Colonic mucosa (tissue), 4 donors: ENCODE data around the gene CLSTN1. TPM values are rescaled to one million over a fixed set of nuclear protein-coding genes. Genes with fewer than 3 reads are reported as not detected.

Source experiments
- DNase-seq: peaks from one replicate; pipeline ENCODE4 v3.0.0-alpha.2; 2020
- H3K27ac ChIP-seq: fragments of 200-600 bp; one replicate; pipeline ENCODE4 v1.8.0; 2021
- H3K27me3 ChIP-seq: fragments of 200-600 bp; one replicate; pipeline ENCODE4 v1.8.0; 2021
- H3K36me3 ChIP-seq: fragments of 200-600 bp; one replicate; pipeline ENCODE4 v1.8.0; 2021
- H3K4me1 ChIP-seq: fragments of 200-600 bp; one replicate; pipeline ENCODE4 v1.8.0; 2021; ENCODE audit warnings: mild to moderate bottlenecking
- H3K4me3 ChIP-seq: fragments of 200-600 bp; one replicate; pipeline ENCODE4 v1.8.0; 2021
- H3K9ac ChIP-seq, 2 donors: one replicate each; pipeline ENCODE4 v1.7.0; 2013; ENCODE audit warnings: control low read depth in 2 of 2, low read depth in 2 of 2, low read length in 2 of 2
- H3K9me3 ChIP-seq: fragments of 200-600 bp; one replicate; pipeline ENCODE4 v1.8.0; 2021
- CTCF ChIP-seq: fragments of 200-600 bp; IDR thresholded peaks from one replicate; pipeline ENCODE4 v1.8.0; 2022; ENCODE audit warnings: antibody characterized with exemption, mild to moderate bottlenecking
- intact Hi-C: fragments of 100-400 bp; cut with DNase I; formaldehyde crosslinking; loops from one replicate; pipeline ENCODE4 v1.14.1; 2022
- total RNA-seq, 2 donors: library from RNA; stranded (reverse); fragmentation: NEBNext Ultra II Directional in 1 of 2; extraction: Animal tissue kit (Norgen Biotek cat#: 25700) in 1 of 2; gene quantifications; one replicate each; pipeline ENCODE4 v1.2.1, GENCODE V29; 2021
- donor health status: healthy.
- donor health status: DM: no; HTN: no; CAD: no.
- donor health status: DM: no; HTN: no; CAD: no.

Gene CLSTN1
- total RNA-seq, 2 donors from 2014 or later = 215 to 226 TPM

GRCh38 chr1:9737057-9737456, 86.7 kb downstream of the CLSTN1 start:
- intact Hi-C loops = no loop called here
- TF ChIP-seq CTCF = no peak
- H3K4me1 ChIP-seq = no peaks in the 10 kb centered on the region
- no peak overlapping the region for H3K4me3 ChIP-seq
- no peak overlapping the region for H3K27ac ChIP-seq
- no peaks in the 10 kb centered on the region for H3K27me3 ChIP-seq
- peaks cover 39% of the 10 kb centered on the region for H3K36me3 ChIP-seq
- no peak overlapping the region for H3K9ac ChIP-seq
- no peak for DNase-seq
- no peaks in the 10 kb centered on the region for H3K9me3 ChIP-seq

- no peak for DNase-seq
- H3K4me1 ChIP-seq = no peaks in the 10 kb centered on the region
- H3K27me3 ChIP-seq = no peaks in the 10 kb centered on the region
- intact Hi-C loops = no loop called here
- H3K9me3 ChIP-seq = no peaks in the 10 kb centered on the region
- no peak overlapping the region for H3K4me3 ChIP-seq
- no peak for TF ChIP-seq CTCF
- H3K27ac ChIP-seq = no peak overlapping the region
- H3K9ac ChIP-seq = no peak overlapping the region
- H3K36me3 ChIP-seq = peaks cover 42% of the 10 kb centered on the region
These were observed 87.5 kb downstream of the CLSTN1 start for GRCh38 chr1:9736241-9736640.

- H3K36me3 ChIP-seq = peaks cover 45% of the 10 kb centered on the region
- intact Hi-C loops = no loop called here
- no peaks in the 10 kb centered on the region for H3K4me1 ChIP-seq
These were observed 88.0 kb downstream of the CLSTN1 start for GRCh38 chr1:9735800-9736199.

GRCh38 chr1:9733160-9733789, 90.5 kb downstream of the CLSTN1 start:
- no peak overlapping the region for H3K27ac ChIP-seq
- no peaks in the 10 kb centered on the region for H3K9me3 ChIP-seq
- DNase-seq = no peak
- H3K9ac ChIP-seq = no peak overlapping the region
- intact Hi-C loops = no loop called here
- H3K27me3 ChIP-seq = no peaks in the 10 kb centered on the region
- no peak for TF ChIP-seq CTCF
- H3K4me3 ChIP-seq = no peak overlapping the region
- peaks cover 53% of the 10 kb centered on the region for H3K36me3 ChIP-seq
- no peaks in the 10 kb centered on the region for H3K4me1 ChIP-seq

More at GRCh38 chr1:9735800-9736199, 88.0 kb downstream of the CLSTN1 start:
- no peak for DNase-seq
- H3K9me3 ChIP-seq = no peaks in the 10 kb centered on the region
- H3K27me3 ChIP-seq = no peaks in the 10 kb centered on the region
- no peak overlapping the region for H3K27ac ChIP-seq
- H3K4me3 ChIP-seq = no peak overlapping the region
- no peak for TF ChIP-seq CTCF
- no peak overlapping the region for H3K9ac ChIP-seq

- DNase-seq = no peak
- Histone ChIP-seq H3K27me3 (no peaks in the 10 kb centered on the region), H3K4me1 (no peaks in the 10 kb centered on the region), H3K36me3 (peaks cover 47% of the 10 kb centered on the region), H3K27ac (no peak overlapping the region), H3K4me3 (no peak overlapping the region), H3K9ac (no peak overlapping the region), H3K9me3 (no peaks in the 10 kb centered on the region)
- intact Hi-C loops = no loop called here
- TF ChIP-seq CTCF = no peak
These were observed 91.4 kb downstream of the CLSTN1 start for GRCh38 chr1:9732123-9732971.
